HCT116 (cell line): ENCODE measurements around the gene ELF3.

Source experiments
- EZH2 ChIP-seq: fragments of 200-600 bp; sonication (generic); IDR thresholded peaks from 2 replicates; pipeline ENCODE4 v1.6.1; 2017; ENCODE audit warnings: antibody characterized with exemption, mixed run types
- JUND ChIP-seq: IDR thresholded peaks from 2 replicates; pipeline ENCODE4 v1.6.1; 2012
- POLR2A ChIP-seq: IDR thresholded peaks from 2 replicates; pipeline ENCODE4 v1.7.0; 2011; ENCODE audit warnings: borderline replicate concordance; ENCODE audit not compliant: insufficient read depth, insufficient read length; ENCODE audit errors: extremely low read depth
- POLR2AphosphoS5 ChIP-seq: IDR thresholded peaks from 2 replicates; pipeline ENCODE4 v1.6.1; 2011; ENCODE audit warnings: mild to moderate bottlenecking, low read depth, low read length, moderate library complexity
- RAD21 ChIP-seq: IDR thresholded peaks from 2 replicates; pipeline ENCODE4 v1.6.1; 2012; ENCODE audit warnings: low read depth, mild to moderate bottlenecking
- SIN3A ChIP-seq: IDR thresholded peaks from 2 replicates; pipeline ENCODE4 v1.6.1; 2012; ENCODE audit warnings: low read depth
- SP1 ChIP-seq: IDR thresholded peaks from 2 replicates; pipeline ENCODE4 v1.6.1; 2012; ENCODE audit warnings: low read depth
- TCF7L2 ChIP-seq: IDR thresholded peaks from 2 replicates; pipeline ENCODE4 v1.7.0; 2011; ENCODE audit warnings: borderline replicate concordance, inconsistent platforms; ENCODE audit not compliant: insufficient read depth, insufficient read length; ENCODE audit errors: extremely low read depth
- ZNF274 ChIP-seq: fragments of 200-500 bp; sonication (Bioruptor generic); IDR thresholded peaks from 2 replicates; pipeline ENCODE4 v1.6.1; 2014; ENCODE audit warnings: mild to moderate bottlenecking, low read depth, low read length, inconsistent platforms
- TF ChIP-seq, protein P1 (sequence below), 3 experiments: fragments of 200-600 bp in 1 of 3; sonication (generic) in 1 of 3; IDR thresholded peaks in 2 of 3; conservative IDR thresholded peaks in 1 of 3; 2 replicates each; pipeline ENCODE4 v1.5.1; 2012 to 2017; ENCODE audit warnings: low read depth in 2 of 3, low read length in 2 of 3, antibody characterized with exemption in 1 of 3, borderline replicate concordance in 1 of 3, control low read depth in 1 of 3, mild to moderate bottlenecking in 1 of 3, mixed read lengths in 1 of 3, mixed run types in 1 of 3, moderate library complexity in 1 of 3; ENCODE audit not compliant: insufficient read depth in 1 of 3
- TF ChIP-seq, protein P2 (sequence below): IDR thresholded peaks from 2 replicates; pipeline ENCODE4 v1.6.1; 2012
- TF ChIP-seq, protein P3 (sequence below): IDR thresholded peaks from 2 replicates; pipeline ENCODE4 v1.6.1; 2012; ENCODE audit warnings: low read depth
- TF ChIP-seq, protein P4 (sequence below): IDR thresholded peaks from 2 replicates; pipeline ENCODE4 v1.6.1; 2011; ENCODE audit warnings: mild to moderate bottlenecking, low read length, moderate library complexity; ENCODE audit not compliant: insufficient replicate concordance; ENCODE audit errors: extremely low read depth
- TF ChIP-seq, protein P5 (sequence below): IDR thresholded peaks from 2 replicates; pipeline ENCODE4 v1.6.1; 2012

DNA sequence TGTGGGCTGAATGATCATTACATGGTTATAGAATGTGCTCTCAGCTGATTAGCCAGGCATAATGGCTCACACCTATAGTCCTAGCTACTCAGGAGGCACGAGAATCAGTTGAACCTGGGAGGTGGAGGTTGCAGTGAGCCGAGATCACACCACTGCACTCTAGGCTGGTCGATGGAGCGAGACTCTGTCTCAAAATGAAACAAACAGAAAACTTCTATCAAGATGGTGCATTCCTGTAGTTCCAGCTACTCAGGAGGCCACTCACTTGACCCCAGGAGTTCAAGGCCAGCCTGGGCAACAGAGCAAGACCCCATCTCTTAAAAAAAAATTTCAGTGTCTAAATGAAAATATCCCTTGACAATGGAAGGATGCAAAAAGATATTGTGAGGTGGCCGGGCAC, 44.2 kb upstream of the ELF3 start:
- TF ChIP-seq, protein P1, sequence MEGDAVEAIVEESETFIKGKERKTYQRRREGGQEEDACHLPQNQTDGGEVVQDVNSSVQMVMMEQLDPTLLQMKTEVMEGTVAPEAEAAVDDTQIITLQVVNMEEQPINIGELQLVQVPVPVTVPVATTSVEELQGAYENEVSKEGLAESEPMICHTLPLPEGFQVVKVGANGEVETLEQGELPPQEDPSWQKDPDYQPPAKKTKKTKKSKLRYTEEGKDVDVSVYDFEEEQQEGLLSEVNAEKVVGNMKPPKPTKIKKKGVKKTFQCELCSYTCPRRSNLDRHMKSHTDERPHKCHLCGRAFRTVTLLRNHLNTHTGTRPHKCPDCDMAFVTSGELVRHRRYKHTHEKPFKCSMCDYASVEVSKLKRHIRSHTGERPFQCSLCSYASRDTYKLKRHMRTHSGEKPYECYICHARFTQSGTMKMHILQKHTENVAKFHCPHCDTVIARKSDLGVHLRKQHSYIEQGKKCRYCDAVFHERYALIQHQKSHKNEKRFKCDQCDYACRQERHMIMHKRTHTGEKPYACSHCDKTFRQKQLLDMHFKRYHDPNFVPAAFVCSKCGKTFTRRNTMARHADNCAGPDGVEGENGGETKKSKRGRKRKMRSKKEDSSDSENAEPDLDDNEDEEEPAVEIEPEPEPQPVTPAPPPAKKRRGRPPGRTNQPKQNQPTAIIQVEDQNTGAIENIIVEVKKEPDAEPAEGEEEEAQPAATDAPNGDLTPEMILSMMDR (IDR thresholded peaks at IDR 0.05 in 2 of 3, conservative IDR thresholded peaks at IDR 0.05 in 1 of 3; ENCODE audit: borderline replicate concordance in 1 of 3, insufficient read depth in 1 of 3, low read depth in 2 of 3, low read length in 2 of 3), result no peak
- TF ChIP-seq SP1 (no peak), POLR2A (no peak), SIN3A (no peak), EZH2 (no peak), POLR2AphosphoS5 (no peak), TCF7L2 (no peak), JUND (no peak), ZNF274 (no peak), RAD21 (no peak)
- TF ChIP-seq, protein P2, sequence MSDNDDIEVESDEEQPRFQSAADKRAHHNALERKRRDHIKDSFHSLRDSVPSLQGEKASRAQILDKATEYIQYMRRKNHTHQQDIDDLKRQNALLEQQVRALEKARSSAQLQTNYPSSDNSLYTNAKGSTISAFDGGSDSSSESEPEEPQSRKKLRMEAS, result no peak
- TF ChIP-seq, protein P3, sequence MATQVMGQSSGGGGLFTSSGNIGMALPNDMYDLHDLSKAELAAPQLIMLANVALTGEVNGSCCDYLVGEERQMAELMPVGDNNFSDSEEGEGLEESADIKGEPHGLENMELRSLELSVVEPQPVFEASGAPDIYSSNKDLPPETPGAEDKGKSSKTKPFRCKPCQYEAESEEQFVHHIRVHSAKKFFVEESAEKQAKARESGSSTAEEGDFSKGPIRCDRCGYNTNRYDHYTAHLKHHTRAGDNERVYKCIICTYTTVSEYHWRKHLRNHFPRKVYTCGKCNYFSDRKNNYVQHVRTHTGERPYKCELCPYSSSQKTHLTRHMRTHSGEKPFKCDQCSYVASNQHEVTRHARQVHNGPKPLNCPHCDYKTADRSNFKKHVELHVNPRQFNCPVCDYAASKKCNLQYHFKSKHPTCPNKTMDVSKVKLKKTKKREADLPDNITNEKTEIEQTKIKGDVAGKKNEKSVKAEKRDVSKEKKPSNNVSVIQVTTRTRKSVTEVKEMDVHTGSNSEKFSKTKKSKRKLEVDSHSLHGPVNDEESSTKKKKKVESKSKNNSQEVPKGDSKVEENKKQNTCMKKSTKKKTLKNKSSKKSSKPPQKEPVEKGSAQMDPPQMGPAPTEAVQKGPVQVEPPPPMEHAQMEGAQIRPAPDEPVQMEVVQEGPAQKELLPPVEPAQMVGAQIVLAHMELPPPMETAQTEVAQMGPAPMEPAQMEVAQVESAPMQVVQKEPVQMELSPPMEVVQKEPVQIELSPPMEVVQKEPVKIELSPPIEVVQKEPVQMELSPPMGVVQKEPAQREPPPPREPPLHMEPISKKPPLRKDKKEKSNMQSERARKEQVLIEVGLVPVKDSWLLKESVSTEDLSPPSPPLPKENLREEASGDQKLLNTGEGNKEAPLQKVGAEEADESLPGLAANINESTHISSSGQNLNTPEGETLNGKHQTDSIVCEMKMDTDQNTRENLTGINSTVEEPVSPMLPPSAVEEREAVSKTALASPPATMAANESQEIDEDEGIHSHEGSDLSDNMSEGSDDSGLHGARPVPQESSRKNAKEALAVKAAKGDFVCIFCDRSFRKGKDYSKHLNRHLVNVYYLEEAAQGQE, result no peak
- TF ChIP-seq, protein P4, sequence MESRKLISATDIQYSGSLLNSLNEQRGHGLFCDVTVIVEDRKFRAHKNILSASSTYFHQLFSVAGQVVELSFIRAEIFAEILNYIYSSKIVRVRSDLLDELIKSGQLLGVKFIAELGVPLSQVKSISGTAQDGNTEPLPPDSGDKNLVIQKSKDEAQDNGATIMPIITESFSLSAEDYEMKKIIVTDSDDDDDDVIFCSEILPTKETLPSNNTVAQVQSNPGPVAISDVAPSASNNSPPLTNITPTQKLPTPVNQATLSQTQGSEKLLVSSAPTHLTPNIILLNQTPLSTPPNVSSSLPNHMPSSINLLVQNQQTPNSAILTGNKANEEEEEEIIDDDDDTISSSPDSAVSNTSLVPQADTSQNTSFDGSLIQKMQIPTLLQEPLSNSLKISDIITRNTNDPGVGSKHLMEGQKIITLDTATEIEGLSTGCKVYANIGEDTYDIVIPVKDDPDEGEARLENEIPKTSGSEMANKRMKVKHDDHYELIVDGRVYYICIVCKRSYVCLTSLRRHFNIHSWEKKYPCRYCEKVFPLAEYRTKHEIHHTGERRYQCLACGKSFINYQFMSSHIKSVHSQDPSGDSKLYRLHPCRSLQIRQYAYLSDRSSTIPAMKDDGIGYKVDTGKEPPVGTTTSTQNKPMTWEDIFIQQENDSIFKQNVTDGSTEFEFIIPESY, result no peak
- TF ChIP-seq, protein P5, sequence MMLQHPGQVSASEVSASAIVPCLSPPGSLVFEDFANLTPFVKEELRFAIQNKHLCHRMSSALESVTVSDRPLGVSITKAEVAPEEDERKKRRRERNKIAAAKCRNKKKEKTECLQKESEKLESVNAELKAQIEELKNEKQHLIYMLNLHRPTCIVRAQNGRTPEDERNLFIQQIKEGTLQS, result no peak
